Ovary (tissue), 9 donors: ENCODE results near the gene DGKQ. TPM values are rescaled to one million over a fixed set of nuclear protein-coding genes. Genes with fewer than 3 reads are reported as not detected.
A peak's percentile ranks its signal among the peaks of the same experiment; 100 is the strongest.
"Not testable (repeated sequence)": the region's sequence is repeated elsewhere in the genome, so short reads cannot be mapped to it uniquely, and the experiment has no call there.

Source experiments
- DNase-seq, 5 donors: peaks; one replicate each; pipeline ENCODE4 v3.0.0-alpha.2; 2019 to 2020
- H3K27ac ChIP-seq, 2 donors: fragments of 200-600 bp; one replicate each; pipeline versions ENCODE4 v1.5.1 to v1.8.0; 2019 to 2022
- H3K27me3 ChIP-seq: fragments of 200-600 bp; one replicate; pipeline ENCODE4 v1.8.0; 2022
- H3K36me3 ChIP-seq: fragments of 200-600 bp; sonication (generic); one replicate; pipeline ENCODE4 v1.5.1; 2019
- H3K4me1 ChIP-seq: one replicate; pipeline ENCODE4 v1.8.1; 2013; ENCODE audit warnings: mild to moderate bottlenecking, moderate library complexity; ENCODE audit not compliant: insufficient read depth
- H3K4me3 ChIP-seq: fragments of 200-600 bp; sonication (generic); one replicate; pipeline ENCODE4 v1.5.1; 2017
- H3K9me3 ChIP-seq, 2 donors: fragments of 200-600 bp in 1 of 2; sonication (generic) in 1 of 2; one replicate each; pipeline versions ENCODE4 v1.5.1 to v1.8.1; 2013 to 2019; ENCODE audit warnings: mild to moderate bottlenecking in 1 of 2, moderate library complexity in 1 of 2
- CTCF ChIP-seq, 3 donors: fragments of 450-650 bp in 2 of 3; fragments of 200-600 bp in 1 of 3; IDR thresholded peaks; one replicate each; pipeline versions ENCODE4 v1.5.1 to v1.8.0; 2016 to 2022; ENCODE audit warnings: antibody characterized with exemption in 3 of 3, mild to moderate bottlenecking in 1 of 3
- EP300 ChIP-seq: sonication (generic); formaldehyde crosslinking; IDR thresholded peaks from one replicate; pipeline ENCODE4 v1.6.1; 2017; ENCODE audit warnings: antibody characterized with exemption
- POLR2A ChIP-seq: fragments of 450-650 bp; IDR thresholded peaks from one replicate; pipeline ENCODE4 v1.6.1; 2017; ENCODE audit warnings: antibody characterized with exemption, mild to moderate bottlenecking, moderate library complexity
- WGBS, 3 donors: extraction: QIAGEN DNeasy Blood & Tissue Kit in 1 of 3; methylation state at CpG; one replicate each; pipeline versions ENCODE4 v1.1.5 to v1.1.7; 2013 to 2017; 5-methylcytosine and 5-hydroxymethylcytosine counted together
- intact Hi-C, 4 donors: fragments of 100-400 bp; cut with DNase I; formaldehyde crosslinking; loops; one replicate each; pipeline versions ENCODE4 v1.11.0 to v1.15.1; 2022 to 2023
- polyA plus RNA-seq, 2 donors: library from polyadenylated mRNA; stranded (reverse); fragments of 200-250 nt in 1 of 2; fragments of 350-450 nt in 1 of 2; fragmentation: Illumina TruSeq in 1 of 2; extraction: RNeasy Lipid Tissue Mini Kit (QIAGEN cat#74804) in 1 of 2; gene quantifications; one replicate each; pipeline ENCODE4 v1.2.3, GENCODE V29; 2013 to 2014
- total RNA-seq, 7 donors: library from RNA; depleted of rRNA in 2 of 7; stranded (reverse); fragments of >200 nt in 2 of 7; fragmentation: NEBNext Ultra II Directional in 3 of 7; extraction: Animal tissue kit (Norgen Biotek cat#: 25700) in 3 of 7; gene quantifications; one replicate each; pipeline versions ENCODE4 v1.1.0 to v1.2.4, GENCODE V29; 2016 to 2023
- donor health status: DM: no; HTN: no; CAD: no; lungs with moderate emphysema.
- donor health status: DM: no; HTN: no; CAD: no.
- donor health status: Bipolar disorder and iron deficiency.
- donor health status: DM: yes; HTN: yes; CAD: no.
- donor health status: DM: no; HTN: no; CAD: no.
- donor health status: DM: yes; HTN: yes; CAD: no.

The DGKQ gene
- total and polyA plus RNA-seq, 9 donors = 0.53 to 12.9 (median 6.9) TPM

GRCh38 chr4:931194-931959, 42.0 kb downstream of the DGKQ start:
- Histone ChIP-seq H3K9me3 (no peaks in the 10 kb centered on the region), H3K27me3 (no peaks in the 10 kb centered on the region), H3K27ac (peak overlapping the region; percentile 13 to 50), H3K4me1 (peaks cover 10% of the 10 kb centered on the region), H3K36me3 (no peaks in the 10 kb centered on the region), H3K4me3 (peak overlapping the region; percentile 79)
- no peak for DNase-seq
- TF ChIP-seq POLR2A = no peak
- WGBS, 3 donors = 1 to 3% (median 1%) methylated on average over 31 of the region's 31 CpGs
- intact Hi-C loops = no loop called here

GRCh38 chr4:930827-931193, 42.6 kb downstream of the DGKQ start:
- WGBS, 3 donors = 55 to 59% (median 57%) methylated on average over 7 of the region's 7 CpGs
- H3K27me3 ChIP-seq = no peaks in the 10 kb centered on the region
- intact Hi-C loops = no loop called here
- peak in 1 of 5 donors; percentile 8 for DNase-seq
- no peaks in the 10 kb centered on the region for H3K9me3 ChIP-seq
- H3K4me1 ChIP-seq = peaks cover 10% of the 10 kb centered on the region
- no peaks in the 10 kb centered on the region for H3K36me3 ChIP-seq
- no peak overlapping the region for H3K27ac ChIP-seq
- H3K4me3 ChIP-seq = peak overlapping the region; percentile 79
- TF ChIP-seq POLR2A (no peak), EP300 (no peak), CTCF (IDR thresholded peaks at IDR 0.05) (no peak)

- H3K27ac ChIP-seq = no peak overlapping the region
- intact Hi-C loops = no loop called here
- H3K9me3 ChIP-seq = no peaks in the 10 kb centered on the region
- no peaks in the 10 kb centered on the region for H3K36me3 ChIP-seq
- H3K4me3 ChIP-seq = no peak overlapping the region
- TF ChIP-seq EP300 = no peak
- TF ChIP-seq POLR2A = no peak
- no peak for TF ChIP-seq CTCF (IDR thresholded peaks at IDR 0.05)
- H3K4me1 ChIP-seq = peaks cover 10% of the 10 kb centered on the region
- 35 to 47% (median 38%) methylated on average over 3 of the region's 3 CpGs for WGBS, 3 donors
- no peaks in the 10 kb centered on the region for H3K27me3 ChIP-seq
- peak in 1 of 5 donors; percentile 12 for DNase-seq
Measured at GRCh38 chr4:930028-930551, 43.3 kb downstream of the DGKQ start.

DNA sequence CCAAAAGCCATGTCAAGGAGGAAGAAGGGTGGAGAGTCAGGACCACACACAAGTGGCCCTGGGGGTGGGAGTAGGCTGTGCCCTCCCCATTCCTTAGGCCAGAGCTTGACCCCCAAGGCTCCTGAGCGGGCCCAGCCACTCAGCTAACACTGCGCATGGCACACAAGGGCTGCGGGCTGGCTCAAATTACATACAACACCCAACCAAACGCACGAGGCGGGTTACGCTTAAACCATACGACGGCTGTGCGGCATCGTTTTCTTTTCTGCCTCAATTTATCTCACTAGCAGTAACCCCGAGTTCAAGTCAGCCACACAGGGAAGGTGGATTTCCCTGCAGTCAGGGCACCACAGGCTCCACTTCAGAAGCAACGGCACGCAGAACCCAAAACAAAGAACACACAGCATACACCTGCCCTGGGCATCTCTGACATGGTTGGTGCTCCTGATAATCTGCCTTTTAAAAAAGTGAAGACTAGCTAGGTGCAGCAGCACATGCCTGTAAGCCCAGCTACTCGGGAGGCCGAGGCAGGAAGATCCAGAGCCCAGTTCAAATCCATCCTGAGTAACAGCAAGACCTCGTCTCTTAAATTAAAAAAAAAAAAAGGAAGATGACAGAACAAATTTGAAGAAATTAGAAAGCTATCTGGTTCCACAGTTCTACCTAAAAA, 44.1 kb downstream of the DGKQ start:
- Histone ChIP-seq H3K36me3 (no peaks in the 10 kb centered on the region), H3K4me1 (peaks cover 10% of the 10 kb centered on the region), H3K27ac (no peak overlapping the region), H3K4me3 (no peak overlapping the region), H3K9me3 (no peaks in the 10 kb centered on the region), H3K27me3 (no peaks in the 10 kb centered on the region)
- WGBS, 3 donors = 85 to 87% (median 86%) methylated on average over 17 of the region's 17 CpGs
- intact Hi-C loops = no loop called here
- peak in 2 of 5 donors; percentile 10 to 30 for DNase-seq
- TF ChIP-seq CTCF (IDR thresholded peaks at IDR 0.05) (no peak), EP300 (no peak), POLR2A (no peak)

DNA sequence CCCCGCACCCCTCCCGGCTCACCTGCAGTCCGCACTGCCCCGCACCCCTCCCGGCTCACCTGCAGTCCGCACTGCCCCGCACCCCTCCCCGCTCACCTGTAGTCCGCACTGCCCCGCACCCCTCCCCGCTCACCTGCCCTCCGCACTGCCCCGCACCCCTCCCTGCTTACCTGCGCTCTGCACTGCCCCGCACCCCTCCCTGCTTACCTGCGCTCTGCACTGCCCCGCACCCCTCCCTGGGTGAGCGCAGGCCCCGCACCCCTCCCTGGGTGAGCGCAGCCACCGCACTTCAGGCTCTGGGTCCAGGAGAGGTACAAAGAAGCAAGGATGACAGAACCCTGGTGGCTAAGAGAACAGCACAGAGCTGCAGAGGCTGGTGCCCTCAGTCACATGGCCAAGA, 45.8 kb downstream of the DGKQ start:
- H3K27me3 ChIP-seq, H3K27ac ChIP-seq, H3K36me3 ChIP-seq, intact Hi-C loops, H3K4me3 ChIP-seq, H3K4me1 ChIP-seq, H3K9me3 ChIP-seq: not testable (repeated sequence)
- DNase-seq = peak in 2 of 5 donors; percentile 4 to 14
- WGBS, 3 donors = 88 to 100% (median 94%) methylated on average over 7 to 21 of the region's 21 CpGs
